NCI-H345 treated with DMSO at 0.1 percent for 48 hours (cell line): ENCODE results near the gene KIF26B.

Experiments used
- DNase-seq: peaks from one replicate; lab custom pipeline; 2025; ENCODE audit not compliant: unreplicated experiment; lab: John Stamatoyannopoulos, UW

The KIF26B gene

DNA sequence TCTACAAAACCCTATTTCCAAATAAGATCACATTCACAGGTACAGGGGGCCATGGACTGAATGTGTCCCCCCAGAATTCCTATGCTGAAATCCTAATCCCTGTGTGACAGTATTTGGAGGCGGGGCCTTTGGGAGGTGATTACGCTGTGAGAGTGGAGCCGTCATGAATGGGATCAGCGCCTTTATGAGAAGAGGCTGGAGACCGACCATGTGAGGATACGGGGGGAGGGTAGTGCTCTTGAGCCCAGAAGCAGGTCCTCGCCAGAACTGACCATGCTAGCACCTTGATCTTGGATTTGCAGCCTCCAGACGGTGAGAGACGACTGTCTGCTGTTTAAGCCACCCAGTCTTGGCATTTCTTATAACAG lies 23.8 kb upstream of the KIF26B start:
- DNase-seq, result no peak

- DNase-seq, result no peak
Measured at GRCh38 chr1:245132771-245133170, 22.0 kb upstream of the KIF26B start.

GRCh38 chr1:245133995-245134715 lies 20.6 kb upstream of the KIF26B start:
- DNase-seq, result no peak

DNA sequence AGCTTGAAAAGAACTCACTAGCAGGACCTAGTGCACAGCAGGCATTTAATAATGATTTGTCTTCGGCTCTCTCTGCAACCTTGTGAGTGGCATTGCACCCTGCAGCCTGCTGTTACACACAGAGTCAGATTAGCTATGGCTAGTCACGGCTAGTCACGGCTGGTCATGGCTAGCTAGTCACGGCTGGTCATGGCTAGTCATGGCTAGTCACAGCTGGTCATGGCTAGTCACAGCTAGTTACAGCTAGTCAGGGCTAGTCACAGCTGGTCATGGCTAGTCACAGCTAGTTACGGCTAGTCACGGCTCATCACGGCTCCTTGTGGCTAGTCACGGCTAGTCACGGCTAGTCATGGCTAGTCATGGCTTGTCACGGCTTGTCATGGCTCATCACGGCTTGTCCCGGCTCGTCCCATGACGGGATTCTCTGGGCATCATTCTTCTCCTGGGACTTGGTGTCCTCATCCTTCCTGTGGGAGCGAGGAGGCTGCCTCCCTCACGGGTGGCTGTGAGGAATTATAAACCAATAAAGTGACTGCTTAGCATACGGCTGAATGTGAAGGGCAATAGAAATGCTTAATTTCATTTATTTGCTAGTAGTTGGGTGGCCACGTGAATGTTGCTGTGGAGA lies 12.5 kb upstream of the KIF26B start:
- DNase-seq, result no peak

DNA sequence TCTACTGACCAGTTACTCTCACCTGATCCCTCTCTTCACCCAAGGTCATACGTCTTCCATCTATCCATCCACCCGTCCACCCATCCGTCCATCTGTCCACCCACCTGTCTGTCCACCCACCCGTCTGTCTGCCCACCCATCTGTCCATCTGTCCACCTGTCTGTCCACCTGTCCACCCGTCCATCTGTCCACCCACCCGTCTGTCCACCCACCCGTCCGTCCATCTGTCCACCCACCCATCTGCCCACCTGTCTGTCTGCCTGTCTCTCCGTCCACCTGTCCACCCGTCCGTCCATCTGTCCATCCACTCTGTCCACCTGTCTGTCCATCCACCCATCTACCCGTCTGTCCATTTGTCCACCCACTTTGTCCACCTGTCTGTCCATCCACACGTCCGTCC lies 11.8 kb upstream of the KIF26B start:
- DNase-seq, result no peak

DNA sequence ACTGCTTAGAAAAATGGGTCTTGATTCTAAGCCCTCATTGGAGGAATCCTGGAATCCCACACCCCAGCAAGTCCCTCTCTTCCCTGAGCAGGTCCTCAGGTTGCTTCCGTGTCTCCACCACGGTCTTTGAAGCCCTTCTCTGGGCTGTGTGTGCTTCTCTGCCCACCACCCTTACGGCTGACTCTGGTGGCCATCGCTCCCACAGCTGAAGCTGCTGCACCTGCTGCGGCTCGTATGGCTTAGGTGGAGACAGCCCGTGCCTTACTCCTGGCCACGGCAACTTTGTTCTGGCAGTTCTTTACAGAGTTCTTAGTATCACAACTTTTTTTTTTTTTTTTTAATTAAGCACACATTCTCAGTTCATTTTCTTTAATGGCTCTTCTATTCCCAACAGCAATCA lies 10.9 kb upstream of the KIF26B start:
- no peak for DNase-seq

DNA sequence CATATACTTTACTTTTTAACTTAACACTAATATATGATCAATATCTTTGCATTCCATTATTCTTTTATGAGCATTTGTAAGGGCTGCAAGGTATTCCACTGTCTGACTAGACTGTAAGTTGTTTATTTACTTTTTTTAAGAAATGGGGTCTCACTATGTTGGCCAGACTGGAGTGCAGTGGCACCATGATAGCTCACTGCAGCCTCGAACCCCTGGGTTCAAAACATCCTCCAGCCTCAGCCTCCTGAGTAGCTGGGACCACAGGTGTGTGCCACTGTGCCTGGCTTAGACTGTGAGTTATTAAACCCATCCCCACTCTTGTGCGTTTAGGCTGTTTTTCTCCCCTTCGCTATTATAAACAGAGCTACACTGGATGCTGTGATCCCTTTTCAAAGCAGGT lies 6.7 kb upstream of the KIF26B start:
- no peak for DNase-seq

DNA sequence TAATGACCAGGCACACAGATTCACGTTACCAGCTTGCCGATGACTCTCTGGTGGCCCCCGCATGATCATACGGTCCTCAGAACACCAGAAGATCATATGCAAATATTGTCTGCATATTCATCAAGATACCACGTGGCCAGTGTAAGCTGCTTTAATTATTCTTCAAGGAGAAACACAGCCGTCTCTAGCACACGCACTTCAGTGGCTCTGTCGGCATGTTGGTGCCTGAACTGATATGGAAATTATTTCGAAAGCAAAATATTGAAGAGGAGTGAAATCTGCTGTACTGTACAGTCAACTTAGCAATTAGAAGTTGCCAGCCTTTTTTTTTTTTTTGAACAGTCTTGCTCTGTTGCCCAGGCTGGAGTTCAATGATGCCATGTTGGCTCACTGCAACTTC lies 5.9 kb upstream of the KIF26B start:
- DNase-seq, result no peak

GRCh38 chr1:245153081-245153551 lies 1.7 kb upstream of the KIF26B start:
- DNase-seq, result peak; percentile 65

DNA sequence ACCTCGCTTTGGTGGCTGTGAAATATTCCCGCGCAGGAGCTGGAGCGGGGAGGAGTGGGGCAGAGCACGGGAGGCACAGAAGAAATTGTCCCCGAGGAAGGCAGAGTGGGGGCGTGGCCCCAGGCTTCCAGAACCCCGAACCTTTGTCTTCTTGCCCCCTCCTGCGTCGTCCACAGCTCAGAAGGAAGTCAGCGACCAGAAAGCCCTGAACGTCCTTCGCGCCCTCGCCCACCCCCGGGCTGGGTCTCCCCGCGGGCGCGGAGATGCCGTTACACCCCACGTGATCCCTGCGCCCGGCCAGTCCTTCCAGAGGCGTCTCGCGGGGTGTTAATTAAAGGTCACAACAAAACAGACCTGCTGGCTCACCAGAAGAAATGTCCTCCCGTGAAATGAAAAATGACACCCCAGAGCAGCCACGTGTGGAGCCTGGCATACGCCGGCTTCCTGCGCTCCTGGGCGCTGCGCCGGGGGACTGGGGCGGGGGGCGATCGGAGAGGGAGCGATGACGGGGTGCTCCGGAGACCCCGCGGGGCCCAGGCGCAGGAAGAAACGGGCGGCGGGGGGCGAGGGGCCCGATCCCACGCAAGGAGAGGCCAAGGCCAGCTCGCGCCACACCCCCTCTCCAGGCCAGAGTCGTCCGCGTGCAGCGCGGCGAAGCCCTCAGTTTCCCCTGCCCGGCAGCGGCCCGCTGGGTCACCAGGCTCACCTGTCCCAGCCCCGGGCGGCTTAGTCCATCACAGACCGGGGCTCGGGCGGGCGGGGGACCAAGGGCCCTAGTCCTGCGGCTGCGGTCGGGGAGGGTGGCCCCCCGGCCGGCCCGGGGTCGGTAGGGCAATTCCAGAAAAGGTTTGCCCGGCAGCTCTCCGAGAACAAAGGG lies 995 bp upstream of the KIF26B start:
- DNase-seq, result no peak

GRCh38 chr1:245155272-245156040 lies 671 bp downstream of the KIF26B start:
- DNase-seq, result peak; percentile 27

GRCh38 chr1:245156041-245156735 lies 1.4 kb downstream of the KIF26B start:
- DNase-seq, result peak; percentile 74

GRCh38 chr1:245156736-245157505 lies 2.1 kb downstream of the KIF26B start:
- DNase-seq, result peak; percentile 68

DNA sequence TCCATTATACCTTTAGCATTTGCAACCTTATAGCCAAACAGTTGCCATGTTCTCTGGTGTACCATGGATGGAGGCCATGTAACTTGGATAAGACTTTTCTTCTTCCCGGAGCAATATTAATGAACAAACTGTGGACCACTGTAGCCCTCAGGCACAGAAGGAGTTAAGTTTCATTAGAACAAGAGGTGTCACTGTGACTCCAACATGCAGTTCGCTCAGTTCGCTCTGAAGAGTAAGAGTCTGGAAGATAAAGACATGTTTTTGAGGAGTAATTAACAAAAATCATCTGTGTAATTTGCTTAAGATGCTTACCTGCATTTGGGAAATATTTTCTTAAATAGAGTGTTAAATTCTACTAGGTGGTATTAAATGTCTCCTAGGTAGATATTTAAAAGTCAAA lies 4.1 kb downstream of the KIF26B start:
- no peak for DNase-seq

GRCh38 chr1:245160288-245160687 lies 5.5 kb downstream of the KIF26B start:
- no peak for DNase-seq

DNA sequence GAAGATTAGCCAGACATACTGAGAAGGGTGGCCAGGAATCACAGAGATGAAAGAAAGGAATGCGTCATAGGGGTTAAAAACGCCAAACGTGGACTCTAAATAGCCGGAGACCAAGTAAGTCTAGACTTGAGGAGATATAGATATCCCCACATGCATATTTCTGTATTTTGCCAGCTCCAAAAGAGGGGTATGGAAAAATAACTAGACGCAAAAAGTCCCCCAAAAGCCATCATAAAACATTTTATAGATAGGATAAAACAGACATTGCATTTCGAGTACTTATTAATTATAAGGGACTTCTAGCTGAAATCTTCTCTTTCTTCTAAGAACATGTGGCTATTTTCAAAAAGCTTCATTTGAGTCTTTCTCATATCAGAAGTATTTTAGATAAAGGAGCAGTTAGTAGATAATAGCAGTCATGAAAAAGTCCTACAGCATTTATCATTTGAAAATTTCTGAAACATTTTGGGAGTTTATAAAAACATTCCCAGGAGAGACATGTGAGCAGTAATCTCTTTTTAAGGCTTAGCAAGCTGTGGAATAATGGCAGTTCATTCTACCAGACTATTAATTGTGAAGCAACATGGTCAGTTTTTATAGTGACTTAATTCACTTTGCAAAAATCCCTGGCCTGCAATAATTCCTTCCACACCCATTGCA lies 6.1 kb downstream of the KIF26B start:
- DNase-seq, result no peak

DNA sequence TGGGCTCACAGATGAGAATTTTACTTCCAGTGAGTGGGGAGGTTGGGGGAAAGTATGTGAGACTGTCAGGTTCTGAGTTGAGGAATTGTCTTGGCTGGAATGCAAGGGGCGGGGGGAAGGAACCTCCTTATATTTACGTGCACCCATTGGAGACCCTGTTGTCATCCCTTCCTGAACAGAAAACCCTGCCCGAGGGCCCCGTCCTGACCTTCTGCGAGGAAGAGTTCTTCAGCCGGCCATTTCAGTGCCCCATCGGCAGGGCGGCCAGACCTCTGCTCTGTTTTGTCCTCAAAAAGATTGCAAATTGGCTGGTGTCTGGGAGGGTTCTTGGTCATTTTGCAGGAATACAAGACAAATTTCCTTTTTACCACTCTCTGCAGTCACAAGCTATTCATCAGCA lies 7.1 kb downstream of the KIF26B start:
- DNase-seq, result no peak

DNA sequence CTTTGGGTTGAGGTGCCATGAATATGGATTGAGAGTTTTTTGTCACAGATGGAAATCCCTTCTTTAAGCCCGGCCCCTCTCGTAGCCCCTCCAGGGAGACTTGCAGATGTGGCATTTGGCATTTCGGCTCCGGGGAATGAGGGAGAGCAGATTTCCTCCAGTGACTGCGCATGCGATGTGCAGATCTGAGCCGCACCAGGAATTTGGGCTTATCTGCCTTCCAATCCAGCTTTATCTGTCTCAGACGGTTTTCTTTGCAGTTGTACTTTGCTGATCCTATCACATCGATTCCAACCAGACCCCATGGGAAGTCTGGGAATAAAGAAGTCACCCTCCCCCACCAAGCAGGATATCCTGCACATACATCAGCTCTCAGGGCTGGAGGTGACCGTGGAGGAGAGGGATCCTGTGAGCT lies 11.7 kb downstream of the KIF26B start:
- DNase-seq, result no peak

DNA sequence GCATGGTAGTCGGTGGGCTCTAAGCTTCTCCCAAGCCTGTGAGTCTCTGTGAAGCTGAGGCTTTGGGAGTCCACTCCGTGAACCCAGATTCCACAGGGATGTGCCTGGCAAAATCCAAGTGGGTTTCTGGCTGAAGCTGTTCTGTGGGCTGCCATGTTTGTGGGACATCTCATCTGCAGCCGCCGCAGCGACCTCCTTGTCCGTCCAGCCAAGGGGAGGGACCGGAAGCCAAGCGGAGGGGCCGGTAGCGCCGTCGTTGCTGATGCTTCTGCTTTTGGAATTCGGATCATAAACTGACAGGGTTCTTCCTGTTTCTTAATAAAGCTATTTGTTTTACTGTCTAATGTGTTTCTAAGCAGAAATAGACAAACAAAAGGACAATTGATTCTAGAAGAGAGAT lies 13.3 kb downstream of the KIF26B start:
- DNase-seq, result no peak
